GM12865 (cell line): ENCODE results near the gene ERC2.

ENCODE experiments used
- DNase-seq: peaks from one replicate; pipeline ENCODE4 v3.0.0; 2010; ENCODE audit warnings: low read depth
- H3K4me3 ChIP-seq: 2 replicates; pipeline ENCODE4 v1.5.1; 2011; ENCODE audit warnings: mild to moderate bottlenecking, low read depth, low read length, control low read depth
- TF ChIP-seq, protein P1 (sequence below): IDR thresholded peaks from 2 replicates; pipeline ENCODE4 v1.5.1; 2011; ENCODE audit warnings: low read length, control low read depth, low read depth, inconsistent platforms; ENCODE audit not compliant: insufficient read depth; ENCODE audit errors: missing control alignments

The ERC2 gene

DNA sequence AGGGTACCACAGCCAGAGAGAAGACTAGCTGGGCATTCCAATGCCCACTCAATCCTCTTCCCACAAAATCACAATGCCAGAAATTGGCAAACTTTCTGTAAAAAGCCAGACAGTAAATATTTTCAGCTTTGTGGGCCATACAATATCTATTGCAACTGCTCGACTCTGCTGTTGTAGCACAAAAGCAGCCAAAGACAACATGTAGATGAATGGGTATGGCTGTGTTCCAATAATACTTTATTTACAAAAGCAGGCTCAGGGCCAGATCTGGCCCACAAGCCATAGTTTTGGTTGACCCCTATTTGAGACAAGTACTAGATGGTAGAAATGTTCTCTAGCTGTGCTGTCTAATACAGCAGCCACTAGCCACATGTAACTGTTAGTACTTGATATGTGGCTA lies 330.9 kb downstream of the ERC2 start:
- TF ChIP-seq, protein P1, sequence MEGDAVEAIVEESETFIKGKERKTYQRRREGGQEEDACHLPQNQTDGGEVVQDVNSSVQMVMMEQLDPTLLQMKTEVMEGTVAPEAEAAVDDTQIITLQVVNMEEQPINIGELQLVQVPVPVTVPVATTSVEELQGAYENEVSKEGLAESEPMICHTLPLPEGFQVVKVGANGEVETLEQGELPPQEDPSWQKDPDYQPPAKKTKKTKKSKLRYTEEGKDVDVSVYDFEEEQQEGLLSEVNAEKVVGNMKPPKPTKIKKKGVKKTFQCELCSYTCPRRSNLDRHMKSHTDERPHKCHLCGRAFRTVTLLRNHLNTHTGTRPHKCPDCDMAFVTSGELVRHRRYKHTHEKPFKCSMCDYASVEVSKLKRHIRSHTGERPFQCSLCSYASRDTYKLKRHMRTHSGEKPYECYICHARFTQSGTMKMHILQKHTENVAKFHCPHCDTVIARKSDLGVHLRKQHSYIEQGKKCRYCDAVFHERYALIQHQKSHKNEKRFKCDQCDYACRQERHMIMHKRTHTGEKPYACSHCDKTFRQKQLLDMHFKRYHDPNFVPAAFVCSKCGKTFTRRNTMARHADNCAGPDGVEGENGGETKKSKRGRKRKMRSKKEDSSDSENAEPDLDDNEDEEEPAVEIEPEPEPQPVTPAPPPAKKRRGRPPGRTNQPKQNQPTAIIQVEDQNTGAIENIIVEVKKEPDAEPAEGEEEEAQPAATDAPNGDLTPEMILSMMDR, result no peak
- DNase-seq, result no peak

DNA sequence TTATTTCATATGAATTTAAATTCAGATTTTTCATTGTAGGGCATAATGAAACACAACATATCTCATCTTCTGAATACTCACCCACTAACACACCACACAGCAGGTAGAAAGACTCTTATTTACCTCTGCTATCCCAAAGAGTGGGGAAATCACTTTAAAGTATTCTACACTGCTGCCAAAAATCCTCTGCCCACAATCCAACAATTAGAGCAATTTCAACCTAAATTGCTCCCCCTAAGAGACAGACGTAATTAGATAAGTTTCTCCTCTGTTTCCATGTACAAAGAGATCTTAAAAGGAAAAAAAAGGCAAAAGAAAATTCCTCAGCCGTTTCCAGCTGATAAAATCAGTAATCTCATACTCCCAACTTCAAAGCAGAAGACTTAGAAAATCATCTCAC lies 331.8 kb downstream of the ERC2 start:
- TF ChIP-seq, protein P1, result no peak
- no peak for DNase-seq
- no peak overlapping the region for H3K4me3 ChIP-seq

More for the DNA sequence above, 330.9 kb downstream of the ERC2 start:
- H3K4me3 ChIP-seq, result no peak overlapping the region

DNA sequence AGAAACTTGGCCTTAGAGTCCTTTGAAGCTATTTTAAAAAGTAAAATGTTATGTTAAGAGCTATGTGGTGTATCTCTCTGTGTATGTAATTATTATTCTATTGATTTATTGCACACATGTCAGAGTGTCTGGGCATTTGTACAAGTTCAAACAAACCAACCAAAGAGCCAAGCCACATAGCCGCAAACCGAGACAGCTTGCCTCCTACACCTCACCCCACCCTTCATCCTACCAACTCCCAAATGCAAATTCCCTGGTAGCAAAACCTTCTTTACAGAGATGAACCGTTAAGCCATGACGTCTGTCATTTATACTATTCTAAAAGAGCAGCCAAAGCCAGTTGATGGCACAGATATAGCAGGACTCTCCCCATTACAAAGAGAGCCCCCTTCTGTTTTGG lies 332.3 kb downstream of the ERC2 start:
- TF ChIP-seq, protein P1, result no peak
- no peak for DNase-seq
- H3K4me3 ChIP-seq, result no peak overlapping the region

DNA sequence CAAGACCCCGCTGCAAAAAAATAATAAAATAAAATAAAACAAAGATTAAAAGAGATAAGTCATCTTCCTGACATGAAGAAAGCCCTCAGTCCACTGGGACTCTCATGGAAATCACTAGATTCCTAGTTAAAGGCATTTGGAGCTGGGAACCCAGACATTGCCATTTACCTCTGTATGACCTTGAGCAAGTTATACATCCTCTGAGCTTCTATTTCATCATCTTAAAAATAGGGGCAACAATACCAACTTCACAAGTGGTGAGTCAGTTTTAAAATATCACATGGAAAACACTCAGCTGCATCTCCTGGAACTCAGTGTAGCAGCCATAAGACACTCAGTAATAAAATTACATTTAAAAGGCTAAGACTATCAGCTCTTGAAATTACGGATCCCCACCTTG lies 334.8 kb downstream of the ERC2 start:
- TF ChIP-seq, protein P1, result no peak
- no peak for DNase-seq

DNA sequence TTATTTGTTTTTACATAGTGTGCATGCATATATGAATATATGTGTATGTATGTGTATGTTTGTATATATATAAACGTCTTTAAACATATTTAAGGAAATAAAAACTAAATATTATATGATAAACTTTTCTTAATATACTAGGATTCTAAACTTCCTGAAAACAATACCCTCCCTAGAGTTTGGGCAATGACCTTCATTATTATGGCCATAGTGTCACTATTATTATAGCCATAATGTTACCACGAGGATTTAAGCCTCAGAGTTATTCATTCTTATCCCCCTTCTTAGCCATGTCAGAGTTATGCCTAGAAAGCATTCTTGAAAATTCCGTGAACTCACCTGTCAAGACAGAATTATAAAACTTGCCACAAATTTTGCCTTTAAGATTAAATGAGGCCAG lies 335.5 kb downstream of the ERC2 start:
- TF ChIP-seq, protein P1, result no peak
- no peak overlapping the region for H3K4me3 ChIP-seq
- no peak for DNase-seq

More for the DNA sequence above, 334.8 kb downstream of the ERC2 start:
- no peak overlapping the region for H3K4me3 ChIP-seq

DNA sequence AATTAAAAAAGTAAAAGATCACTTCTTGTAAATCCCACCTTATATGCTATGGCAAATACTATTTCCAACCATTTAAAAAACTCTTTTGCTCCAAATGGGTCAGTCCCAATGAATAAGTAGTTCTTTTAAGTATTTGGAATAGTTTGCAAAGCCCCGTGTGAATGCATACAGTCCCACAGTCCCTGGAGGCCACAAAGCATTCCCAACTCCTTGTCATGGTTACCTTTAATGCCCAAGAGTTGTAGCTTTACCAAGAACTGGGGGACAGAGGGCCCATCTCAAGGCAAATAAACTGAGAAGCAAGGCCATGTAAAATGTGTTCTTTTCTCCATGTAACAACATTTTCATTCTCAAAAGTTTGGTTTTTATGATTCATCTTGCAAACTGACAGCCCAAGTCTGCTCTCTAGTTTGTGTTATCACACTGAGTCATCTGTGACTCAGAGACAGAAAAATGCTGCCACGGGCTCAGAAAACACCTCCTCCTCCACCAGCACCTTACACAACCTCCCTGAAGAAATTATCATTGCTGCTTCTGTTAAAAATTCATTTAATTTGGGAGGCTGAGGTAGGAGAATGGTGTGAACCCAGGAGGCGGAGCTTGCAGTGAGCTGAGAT lies 336.2 kb downstream of the ERC2 start:
- TF ChIP-seq, protein P1, result no peak
- DNase-seq, result no peak
- no peak overlapping the region for H3K4me3 ChIP-seq

DNA sequence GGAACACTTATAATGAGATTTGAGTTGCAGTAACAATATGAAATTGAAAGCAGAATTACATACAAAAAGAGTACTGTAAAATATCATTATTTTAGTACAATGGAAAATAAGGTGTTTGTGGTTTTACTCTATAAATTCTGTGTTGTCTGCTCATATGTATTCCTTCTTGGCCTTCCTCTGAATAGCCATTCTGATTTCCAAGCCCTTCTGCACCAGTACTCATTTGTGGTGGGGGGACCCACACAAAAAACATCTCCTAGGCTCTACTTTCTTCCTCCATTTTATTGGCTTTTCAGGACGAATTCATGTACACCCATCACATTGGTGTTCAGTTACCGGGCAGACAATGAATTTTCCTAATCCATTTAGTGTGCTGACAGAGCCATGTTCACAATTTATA lies 338.2 kb downstream of the ERC2 start:
- no peak for DNase-seq
- TF ChIP-seq, protein P1, result no peak
- no peak overlapping the region for H3K4me3 ChIP-seq
